Mononuclear cell (primary cell): ENCODE measurements around the gene NCOR1. TPM values are rescaled to one million over a fixed set of nuclear protein-coding genes. Genes with fewer than 3 reads are reported as not detected.
"Not testable (repeated sequence)": the region's sequence is repeated elsewhere in the genome, so short reads cannot be mapped to it uniquely, and the experiment has no call there.

ENCODE experiments used
- H3K27me3 ChIP-seq: 2 replicates; pipeline ENCODE4 v1.6.0; 2011; ENCODE audit warnings: low read length, control low read depth; ENCODE audit not compliant: insufficient read depth
- H3K4me1 ChIP-seq: 2 replicates; pipeline ENCODE4 v1.5.1; 2011; ENCODE audit warnings: mild to moderate bottlenecking, low read length, control low read depth; ENCODE audit not compliant: insufficient read depth
- H3K4me3 ChIP-seq: 2 replicates; pipeline ENCODE4 v1.5.1; 2011; ENCODE audit warnings: mild to moderate bottlenecking, low read length, moderate library complexity
- H3K9me3 ChIP-seq: 2 replicates; pipeline ENCODE4 v1.5.1; 2011; ENCODE audit warnings: low read depth, mild to moderate bottlenecking, control low read depth, low read length
- total RNA-seq: library from RNA; depleted of rRNA; stranded (reverse); fragments of >200 nt; gene quantifications from one replicate; pipeline ENCODE4 v1.2.3, GENCODE V29; 2012

NCOR1 gene
- total RNA-seq, 1 donor, result 162 TPM

DNA sequence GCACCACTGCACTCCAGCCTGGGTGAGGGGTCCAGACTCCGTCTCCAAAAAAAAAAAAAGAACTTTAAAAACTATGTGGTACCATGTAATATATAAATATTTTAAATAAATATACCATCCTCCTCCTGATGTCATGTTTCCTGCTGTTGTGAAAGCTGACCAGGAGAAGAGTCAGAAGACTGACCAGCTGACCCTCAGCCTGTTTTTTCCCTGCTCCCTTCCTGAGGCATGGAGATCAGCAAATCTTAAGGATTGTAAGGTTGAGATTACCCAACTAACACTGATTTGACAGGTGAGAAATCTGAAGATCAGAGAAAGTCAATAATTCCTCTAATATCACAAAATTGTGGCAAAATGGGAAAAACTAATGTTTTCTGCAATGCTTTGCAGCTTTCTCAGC is 18.1 kb downstream of the NCOR1 start:
- H3K4me3 ChIP-seq, result no peak overlapping the region
- H3K27me3 ChIP-seq, result no peaks in the 10 kb centered on the region
- peaks cover 32% of the 10 kb centered on the region for H3K4me1 ChIP-seq
- H3K9me3 ChIP-seq, result no peaks in the 10 kb centered on the region

DNA sequence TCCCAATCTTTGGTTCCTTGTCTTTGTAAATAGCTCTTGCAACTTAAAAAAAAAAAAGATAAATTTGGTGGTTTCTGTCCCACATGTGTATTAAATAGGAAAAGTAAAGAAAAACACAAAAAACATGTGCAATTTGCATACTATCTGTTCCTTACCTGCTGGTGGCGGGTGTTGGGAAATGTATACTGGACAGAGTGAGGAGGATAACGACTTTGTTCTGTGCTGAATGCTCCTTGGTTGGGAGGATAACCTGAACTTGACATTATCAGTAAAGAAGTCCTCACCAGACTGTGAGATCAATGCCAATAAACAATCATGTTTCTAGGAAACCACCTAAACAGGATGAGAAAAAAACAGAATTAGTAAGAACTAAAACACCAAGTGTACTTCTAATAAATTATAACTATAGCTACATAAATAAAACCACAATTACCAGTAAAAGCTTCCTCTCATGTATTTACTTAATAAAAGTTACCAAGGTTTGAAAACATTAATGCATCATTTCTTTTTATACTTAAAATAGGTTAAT is 21.0 kb downstream of the NCOR1 start:
- not testable (repeated sequence) for H3K9me3 ChIP-seq, H3K4me1 ChIP-seq, H3K27me3 ChIP-seq, H3K4me3 ChIP-seq

DNA sequence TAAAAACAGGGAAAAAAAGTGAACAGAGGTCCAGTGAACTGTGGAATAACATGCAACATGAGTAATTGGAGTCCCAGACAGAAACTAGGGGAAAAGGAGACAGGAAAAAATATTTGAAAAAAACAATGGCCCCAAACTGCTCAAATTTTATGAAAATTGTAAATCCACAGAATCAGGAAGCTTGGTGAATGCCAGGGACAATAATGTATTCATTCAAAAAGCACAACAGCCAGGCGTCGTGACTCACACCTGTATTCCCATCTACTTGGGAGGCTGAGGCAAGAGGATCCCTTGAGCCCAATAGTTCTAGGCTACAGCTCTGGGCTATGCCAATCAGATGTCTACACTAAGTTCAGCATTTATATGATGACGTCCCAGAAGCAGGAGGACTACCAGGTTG is 23.7 kb downstream of the NCOR1 start:
- Histone ChIP-seq H3K4me1 (no peaks in the 10 kb centered on the region), H3K9me3 (no peaks in the 10 kb centered on the region), H3K4me3 (no peak overlapping the region), H3K27me3 (no peaks in the 10 kb centered on the region)

DNA sequence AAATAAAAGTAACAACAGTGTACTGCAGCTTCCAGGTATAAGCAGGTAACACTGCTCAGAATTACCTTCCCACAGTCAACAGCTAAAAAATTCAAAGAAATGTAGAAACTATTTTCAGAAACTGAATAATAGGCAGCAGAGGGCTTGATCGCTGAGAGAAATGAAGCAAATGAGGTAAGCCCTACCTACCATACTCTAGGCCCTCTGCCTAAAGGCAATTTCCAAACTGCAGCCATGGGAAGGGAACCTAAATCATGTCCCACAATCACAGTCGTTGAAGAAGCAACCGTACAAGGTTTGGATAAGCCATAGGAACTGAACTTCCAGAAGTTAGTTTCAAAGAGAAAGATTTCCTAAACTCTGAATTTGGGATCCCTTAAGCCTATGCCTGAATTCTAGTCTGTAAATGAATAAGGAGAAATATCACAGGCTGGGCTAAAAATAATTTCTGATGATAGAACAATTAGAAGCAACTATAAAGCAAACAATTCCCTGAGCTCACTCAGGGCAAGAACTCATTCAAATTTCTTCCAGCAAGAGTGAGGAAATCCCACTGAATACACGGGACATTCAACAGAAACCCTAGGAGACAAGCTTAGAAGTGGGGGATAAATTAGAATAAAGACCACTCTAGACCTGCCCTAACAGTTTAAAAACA is 24.5 kb downstream of the NCOR1 start:
- Histone ChIP-seq H3K27me3 (no peaks in the 10 kb centered on the region), H3K9me3 (no peaks in the 10 kb centered on the region), H3K4me3 (no peak overlapping the region), H3K4me1 (no peaks in the 10 kb centered on the region)

DNA sequence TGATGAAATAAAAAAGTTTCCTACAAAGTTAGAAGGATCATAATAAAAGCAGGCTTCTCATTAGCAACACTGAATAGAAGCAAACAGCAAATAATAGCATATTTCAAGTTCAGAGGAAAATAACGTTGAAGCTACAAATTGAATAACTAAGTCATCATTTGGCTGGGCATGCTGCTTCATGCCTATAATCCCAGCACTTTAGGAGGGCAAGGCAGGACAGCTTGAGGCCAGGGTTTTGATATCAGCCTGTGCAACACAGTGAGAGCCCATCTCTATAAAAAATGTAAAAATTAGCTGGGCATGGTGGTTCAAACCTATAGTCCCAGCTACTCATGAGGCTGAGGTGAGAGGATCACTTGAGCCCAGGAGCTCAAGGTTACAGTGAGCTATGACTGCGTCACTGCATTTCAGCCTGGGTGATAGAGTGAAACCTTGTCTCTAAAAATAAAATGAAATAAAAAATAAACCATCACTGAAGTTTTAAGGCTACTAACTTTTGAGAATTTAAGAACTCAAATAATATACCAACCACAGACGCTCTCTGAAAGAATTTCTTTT is 25.5 kb downstream of the NCOR1 start:
- H3K4me1 ChIP-seq, result no peaks in the 10 kb centered on the region
- no peaks in the 10 kb centered on the region for H3K9me3 ChIP-seq
- H3K4me3 ChIP-seq, result no peak overlapping the region
- H3K27me3 ChIP-seq, result no peaks in the 10 kb centered on the region

DNA sequence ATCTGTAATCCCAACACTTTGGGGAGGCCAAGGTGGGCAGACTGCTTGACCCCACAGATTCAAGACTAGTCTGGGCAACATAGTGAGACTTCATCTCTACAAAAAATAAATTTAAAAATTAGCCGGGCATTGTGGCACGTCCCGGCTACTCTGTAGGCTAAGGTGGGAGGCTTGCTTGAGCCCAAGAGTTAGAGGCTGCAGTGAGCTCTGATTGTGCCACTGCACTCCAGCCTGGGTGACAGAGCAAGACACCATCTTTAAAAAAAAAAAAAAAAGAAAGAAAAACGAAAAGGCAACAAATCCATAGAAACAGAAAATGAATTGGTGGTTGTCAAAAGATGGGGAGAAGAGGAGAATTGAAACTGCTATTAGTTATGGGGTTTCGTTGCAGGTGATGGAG is 27.7 kb downstream of the NCOR1 start:
- H3K4me3 ChIP-seq, result no peak overlapping the region
- H3K4me1 ChIP-seq, result no peaks in the 10 kb centered on the region
- H3K9me3 ChIP-seq, result no peaks in the 10 kb centered on the region
- H3K27me3 ChIP-seq, result no peaks in the 10 kb centered on the region

DNA sequence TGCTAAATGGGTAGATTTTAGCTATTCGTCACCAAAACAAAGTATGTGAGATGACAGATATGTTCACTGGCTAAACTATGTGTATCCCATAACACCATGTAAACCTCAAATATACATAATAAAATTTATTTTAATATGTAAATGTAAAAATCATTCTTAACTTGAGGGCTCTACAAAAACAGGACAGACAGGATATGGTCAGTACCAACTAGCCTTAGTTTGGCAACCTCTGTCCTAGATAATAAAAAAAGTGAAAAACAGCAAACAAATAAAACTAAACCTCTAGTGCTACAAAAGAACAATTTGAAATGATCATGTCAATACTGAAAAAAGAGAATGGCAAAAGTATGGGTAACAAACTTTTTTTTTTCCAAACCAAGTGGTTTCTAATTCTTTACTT is 33.8 kb downstream of the NCOR1 start:
- no peaks in the 10 kb centered on the region for H3K4me1 ChIP-seq
- no peaks in the 10 kb centered on the region for H3K27me3 ChIP-seq

DNA sequence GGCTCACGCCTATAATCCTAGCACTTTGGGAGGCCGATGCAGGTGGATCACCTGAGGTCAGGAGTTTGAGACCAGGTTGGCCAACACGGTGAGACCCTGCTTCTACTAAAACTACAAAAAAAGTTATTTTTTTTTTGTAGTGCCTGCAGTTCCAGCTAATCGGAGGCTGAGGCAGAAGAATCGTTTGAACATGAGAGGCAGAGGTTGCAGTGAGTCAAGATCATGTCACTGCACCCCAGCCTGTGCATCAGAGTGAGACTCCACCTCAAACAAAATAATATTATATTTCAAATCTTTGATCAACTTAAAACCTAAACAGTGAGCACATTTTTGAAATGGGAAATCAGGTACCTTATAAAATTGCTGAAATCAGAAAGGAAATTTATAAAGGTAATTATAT is 36.5 kb downstream of the NCOR1 start:
- Histone ChIP-seq H3K4me3 (no peak overlapping the region), H3K4me1 (no peaks in the 10 kb centered on the region), H3K9me3 (no peaks in the 10 kb centered on the region), H3K27me3 (no peaks in the 10 kb centered on the region)

More for the DNA sequence above, 33.8 kb downstream of the NCOR1 start:
- Histone ChIP-seq H3K9me3 (no peaks in the 10 kb centered on the region), H3K4me3 (no peak overlapping the region)

DNA sequence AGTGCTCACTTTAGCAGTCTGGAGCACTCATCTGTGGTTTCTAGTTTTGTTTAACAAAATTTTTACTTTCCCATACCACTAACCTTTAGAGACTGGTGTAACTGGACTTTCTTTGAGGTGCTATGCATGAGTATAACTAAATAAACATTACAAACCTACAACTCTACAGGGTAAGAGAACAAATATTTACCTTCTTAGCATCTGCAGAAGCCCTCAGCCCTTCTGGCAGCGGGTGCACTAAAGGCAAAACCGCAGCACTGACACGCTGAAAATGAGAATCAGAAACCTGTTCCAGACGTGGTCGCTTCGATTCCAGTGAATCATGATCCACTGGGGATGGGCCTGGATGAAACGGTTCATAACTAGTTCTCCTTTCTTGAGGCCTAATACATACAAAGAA is 43.7 kb downstream of the NCOR1 start:
- no peak overlapping the region for H3K4me3 ChIP-seq
- H3K9me3 ChIP-seq, result no peaks in the 10 kb centered on the region
- no peaks in the 10 kb centered on the region for H3K4me1 ChIP-seq
- H3K27me3 ChIP-seq, result no peaks in the 10 kb centered on the region

DNA sequence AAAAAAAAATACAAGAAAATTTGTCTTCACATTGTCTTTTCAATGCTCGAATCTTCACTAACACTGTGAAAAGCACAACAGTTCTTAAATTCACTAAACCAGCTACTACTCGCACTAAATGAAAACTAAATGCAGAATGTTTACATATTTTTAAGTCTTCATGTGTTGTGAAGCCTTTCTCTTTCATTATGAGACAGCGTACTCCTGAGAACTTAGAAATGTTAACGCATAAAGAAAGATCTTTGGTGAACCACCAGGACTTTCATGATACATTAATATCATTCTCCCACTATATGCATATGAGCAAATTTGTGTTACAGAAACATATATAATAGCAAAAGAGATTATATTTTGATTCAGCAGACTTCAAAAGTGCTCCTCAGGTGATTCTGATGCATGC is 48.6 kb downstream of the NCOR1 start:
- H3K4me1 ChIP-seq, H3K9me3 ChIP-seq, H3K4me3 ChIP-seq, H3K27me3 ChIP-seq: not testable (repeated sequence)

DNA sequence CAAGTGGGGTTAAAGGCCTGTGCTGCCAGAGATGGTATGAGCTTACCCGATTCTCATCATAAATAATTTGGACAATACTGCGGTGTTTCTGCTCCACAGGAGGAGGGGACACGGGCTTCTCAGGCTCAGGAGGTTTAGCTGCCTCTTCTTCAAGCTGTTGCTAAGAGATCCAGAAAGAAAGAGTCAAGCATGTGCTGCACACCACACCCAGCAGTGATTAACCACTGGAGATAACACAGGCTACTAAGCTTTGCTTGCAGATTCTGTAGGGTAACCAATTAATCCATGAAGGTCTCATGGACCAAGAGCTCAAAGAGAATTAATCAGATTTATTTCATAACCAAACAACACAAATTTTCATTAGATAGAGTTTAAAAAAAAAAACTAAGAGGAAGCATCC is 56.6 kb downstream of the NCOR1 start:
- Histone ChIP-seq H3K27me3 (no peaks in the 10 kb centered on the region), H3K4me1 (no peaks in the 10 kb centered on the region), H3K4me3 (no peak overlapping the region), H3K9me3 (no peaks in the 10 kb centered on the region)

DNA sequence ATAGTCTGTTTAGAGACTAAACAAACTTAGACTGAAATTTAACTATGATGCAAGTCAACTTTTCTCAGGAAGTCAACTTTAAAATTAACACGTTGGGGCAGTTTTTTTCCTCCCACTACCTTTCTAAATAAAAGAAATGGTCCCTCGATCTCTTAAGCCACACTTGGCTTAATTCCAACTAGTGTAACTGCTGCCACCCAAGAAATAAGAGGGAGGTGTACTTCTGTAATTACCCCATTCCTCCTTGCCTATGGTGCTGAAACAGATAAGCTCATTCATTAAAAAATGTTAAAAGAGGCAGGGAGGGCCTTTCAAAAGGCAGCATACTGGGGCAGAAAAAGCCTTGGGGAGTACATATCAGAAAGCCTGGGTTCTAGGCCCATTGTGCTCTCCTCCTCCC is 59.8 kb downstream of the NCOR1 start:
- H3K4me3 ChIP-seq, result no peak overlapping the region
- no peaks in the 10 kb centered on the region for H3K4me1 ChIP-seq
- H3K27me3 ChIP-seq, result no peaks in the 10 kb centered on the region
- no peaks in the 10 kb centered on the region for H3K9me3 ChIP-seq

DNA sequence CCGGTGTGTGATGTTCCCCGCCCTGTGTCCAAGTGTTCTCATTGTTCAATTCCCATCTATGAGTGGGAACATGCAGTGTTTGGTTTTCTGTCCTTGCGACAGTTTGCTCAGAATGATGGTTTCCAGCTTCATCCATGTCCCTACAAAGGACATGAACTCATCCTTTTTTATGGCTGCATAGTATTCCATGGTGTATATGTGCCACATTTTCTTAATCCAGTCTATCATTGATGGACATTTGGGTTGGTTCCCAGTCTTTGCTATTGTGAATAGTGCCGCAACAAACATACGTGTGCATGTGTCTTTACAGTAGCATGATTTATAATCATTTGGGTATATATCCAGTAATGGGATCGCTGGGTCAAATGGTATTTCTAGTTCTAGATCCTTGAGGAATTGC is 63.0 kb downstream of the NCOR1 start:
- not testable (repeated sequence) for H3K27me3 ChIP-seq, H3K9me3 ChIP-seq, H3K4me3 ChIP-seq, H3K4me1 ChIP-seq

DNA sequence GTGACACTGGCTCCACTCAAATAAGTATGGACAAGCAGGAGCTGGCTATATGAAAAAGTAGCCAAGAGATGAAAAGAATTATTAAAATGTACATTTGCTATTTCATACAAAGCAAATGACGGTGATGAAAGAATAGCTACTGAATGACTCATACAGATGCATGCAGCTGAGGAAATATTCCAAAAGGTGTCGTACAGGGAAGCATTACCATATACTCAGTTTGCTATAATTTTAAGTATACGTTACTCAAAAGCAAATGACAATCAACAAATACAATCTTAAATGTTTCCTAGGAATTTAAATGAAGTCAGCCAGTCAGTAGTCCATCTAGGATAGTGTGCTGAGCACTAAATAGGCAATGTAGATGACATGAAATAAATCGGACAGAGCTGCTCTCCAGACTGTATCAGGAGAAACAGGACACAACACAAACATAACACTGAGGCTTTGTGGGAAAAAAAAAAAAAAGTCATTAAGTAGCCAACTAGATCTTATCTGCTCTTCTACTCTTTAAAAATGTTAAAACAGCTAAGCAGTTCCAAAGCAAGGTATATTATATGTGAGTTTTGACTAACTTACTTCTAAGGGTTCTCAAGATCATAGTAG is 65.0 kb downstream of the NCOR1 start:
- Histone ChIP-seq H3K9me3 (no peaks in the 10 kb centered on the region), H3K27me3 (no peaks in the 10 kb centered on the region), H3K4me1 (no peaks in the 10 kb centered on the region), H3K4me3 (no peak overlapping the region)

DNA sequence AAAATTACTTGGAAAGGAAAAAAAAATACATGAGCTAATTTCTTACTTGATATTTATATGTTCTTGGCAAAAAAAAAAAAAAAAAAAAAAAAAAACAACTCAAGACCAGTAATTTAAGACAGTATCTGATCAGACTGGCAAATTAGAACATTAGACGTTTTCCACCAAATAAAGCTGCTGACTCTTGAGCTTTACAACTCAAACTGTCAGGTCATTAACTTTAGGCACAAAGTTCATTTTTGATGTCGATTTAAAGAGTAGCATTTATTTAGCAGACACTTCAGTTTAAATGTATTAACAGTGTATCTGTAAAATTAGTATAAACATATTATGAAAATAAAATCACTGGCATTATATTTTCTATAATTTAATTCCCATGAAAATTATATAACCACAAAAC is 66.7 kb downstream of the NCOR1 start:
- H3K4me3 ChIP-seq, result no peak overlapping the region
- no peaks in the 10 kb centered on the region for H3K4me1 ChIP-seq
- no peaks in the 10 kb centered on the region for H3K27me3 ChIP-seq
- H3K9me3 ChIP-seq, result no peaks in the 10 kb centered on the region

DNA sequence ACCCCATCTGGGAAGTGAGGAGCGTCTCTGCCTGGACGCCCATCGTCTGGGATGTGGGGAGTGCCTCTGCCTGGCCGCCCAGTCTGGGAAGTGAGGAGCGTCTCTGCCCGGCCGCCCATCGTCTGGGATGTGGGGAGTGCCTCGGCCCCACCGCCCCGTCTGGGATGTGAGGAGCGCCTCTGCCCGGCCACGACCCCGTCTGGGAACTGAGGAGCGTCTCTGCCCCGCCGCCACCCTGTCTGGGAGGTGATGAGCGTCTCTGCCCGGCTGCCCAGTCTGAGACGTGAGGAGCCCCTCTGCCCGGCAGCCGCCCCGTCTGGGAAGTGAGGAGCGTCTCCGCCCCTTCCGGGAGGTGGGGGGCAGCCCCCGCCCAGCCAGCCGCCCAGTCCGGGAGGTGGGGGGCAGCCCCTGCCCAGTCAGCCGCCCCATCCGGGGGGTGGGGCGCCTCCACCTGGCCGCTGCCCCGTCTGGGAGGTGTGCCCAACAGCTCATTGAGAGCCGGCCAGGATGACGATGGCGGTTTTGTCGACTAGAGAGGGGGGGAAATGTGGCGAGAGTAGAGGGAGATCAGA is 69.9 kb downstream of the NCOR1 start:
- not testable (repeated sequence) for H3K4me3 ChIP-seq, H3K9me3 ChIP-seq, H3K27me3 ChIP-seq, H3K4me1 ChIP-seq
